Measurements from ENCODE around the gene POLDIP3.

The POLDIP3 gene

DNA sequence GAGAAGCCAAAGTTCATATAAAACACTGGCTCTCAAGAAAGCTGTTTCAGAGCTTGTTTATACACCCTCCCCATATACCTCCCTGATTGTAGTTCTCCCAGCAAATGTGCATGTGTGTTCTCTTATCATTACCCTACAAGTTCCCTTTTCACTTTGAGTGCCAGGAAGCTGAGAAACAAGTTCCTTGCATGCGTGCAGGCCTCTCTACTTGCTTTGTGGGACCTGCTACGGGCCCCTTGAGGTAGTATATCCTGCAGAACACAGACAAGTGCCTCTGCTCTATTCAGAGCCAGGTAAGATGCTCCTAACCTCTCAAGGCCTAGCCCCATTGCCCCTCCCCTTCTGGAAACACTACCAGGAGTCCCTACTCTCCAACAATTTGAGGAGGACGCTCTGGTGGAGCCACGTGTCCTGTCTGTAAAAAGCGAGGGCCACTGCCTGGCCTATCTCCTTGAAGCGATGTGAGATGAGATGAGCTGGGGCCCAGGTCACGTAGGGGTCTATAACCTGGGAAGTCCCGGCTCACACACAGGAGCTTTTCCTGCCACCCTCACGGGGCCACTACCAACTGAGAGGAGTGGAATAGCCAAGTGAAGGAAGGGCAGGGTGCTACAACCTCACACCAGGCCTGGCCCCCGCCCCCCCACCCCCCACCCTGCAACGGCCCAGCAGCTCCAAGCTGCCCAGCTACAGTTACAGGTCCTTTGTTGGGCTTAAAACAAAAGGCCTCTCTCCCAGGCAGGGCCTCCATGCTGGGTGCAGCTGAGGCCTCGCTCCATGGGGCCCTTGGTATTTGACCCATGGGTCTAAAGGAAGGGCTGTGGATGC lies 28.3 kb upstream of the POLDIP3 start:
- DNase-seq (ENCODE audit: low spot score) = no peak

GRCh38 chr22:42641801-42642413 lies 27.2 kb upstream of the POLDIP3 start:
- no peak for DNase-seq (ENCODE audit: low spot score)

DNA sequence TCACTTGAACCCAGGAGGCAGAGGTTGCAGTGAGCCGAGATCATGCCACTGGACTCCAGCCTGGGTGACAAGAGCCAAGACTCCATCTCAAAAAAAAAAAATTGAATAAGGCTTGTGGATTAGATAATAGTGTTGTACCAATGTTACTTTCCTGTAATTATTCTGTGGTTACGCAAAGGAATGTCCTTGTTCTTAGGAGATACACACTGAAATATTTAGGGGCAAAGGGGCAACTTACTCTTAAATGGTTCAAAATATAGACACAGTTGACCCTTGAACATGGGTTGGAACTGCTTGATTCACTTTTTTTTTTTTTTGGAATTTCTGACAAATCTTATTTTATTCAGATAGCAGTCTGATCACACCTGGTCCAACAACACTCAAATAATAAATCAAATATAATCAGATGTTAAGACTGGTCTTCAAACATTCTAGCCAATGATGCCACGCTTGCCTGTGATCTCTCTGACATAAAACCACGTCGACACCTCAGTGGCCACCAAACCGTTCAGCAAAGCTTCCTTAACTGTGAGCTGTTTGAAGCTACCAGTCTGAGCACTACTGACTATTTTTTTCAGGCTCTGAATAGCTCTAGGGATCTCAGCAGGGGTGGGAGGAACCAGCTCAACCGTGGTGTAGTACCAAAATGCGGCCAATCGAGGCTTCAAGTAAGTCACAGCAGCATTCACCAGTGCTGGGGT lies 25.0 kb upstream of the POLDIP3 start:
- DNase-seq (ENCODE audit: low spot score) = no peak

GRCh38 chr22:42637555-42637954 lies 22.9 kb upstream of the POLDIP3 start:
- no peak for DNase-seq (ENCODE audit: low spot score)

GRCh38 chr22:42636506-42636905 lies 21.8 kb upstream of the POLDIP3 start:
- DNase-seq (ENCODE audit: low spot score) = no peak

DNA sequence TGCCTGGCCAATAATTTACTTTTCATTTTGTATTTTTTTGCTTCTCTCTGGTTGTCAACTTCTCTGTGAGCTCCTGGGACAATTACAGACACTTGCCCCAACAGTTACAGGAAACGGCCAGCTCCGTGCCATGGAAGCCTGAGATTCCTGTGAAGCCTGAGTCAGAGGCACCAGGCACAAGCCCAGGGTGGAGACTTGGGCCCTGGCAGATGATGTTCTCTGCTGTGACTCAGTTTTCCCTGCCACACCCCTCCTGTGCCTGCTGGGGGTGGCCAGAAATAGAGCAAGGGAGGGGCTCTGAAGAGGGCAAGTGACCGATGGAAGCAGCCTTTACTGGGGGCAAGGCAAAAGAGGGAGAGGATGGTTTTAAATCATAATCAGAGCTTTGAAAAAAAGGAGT lies 20.8 kb upstream of the POLDIP3 start:
- DNase-seq (ENCODE audit: low spot score) = no peak

GRCh38 chr22:42633013-42633412 lies 18.3 kb upstream of the POLDIP3 start:
- DNase-seq (ENCODE audit: low spot score) = no peak

GRCh38 chr22:42632096-42632495 lies 17.4 kb upstream of the POLDIP3 start:
- DNase-seq (ENCODE audit: low spot score) = no peak

DNA sequence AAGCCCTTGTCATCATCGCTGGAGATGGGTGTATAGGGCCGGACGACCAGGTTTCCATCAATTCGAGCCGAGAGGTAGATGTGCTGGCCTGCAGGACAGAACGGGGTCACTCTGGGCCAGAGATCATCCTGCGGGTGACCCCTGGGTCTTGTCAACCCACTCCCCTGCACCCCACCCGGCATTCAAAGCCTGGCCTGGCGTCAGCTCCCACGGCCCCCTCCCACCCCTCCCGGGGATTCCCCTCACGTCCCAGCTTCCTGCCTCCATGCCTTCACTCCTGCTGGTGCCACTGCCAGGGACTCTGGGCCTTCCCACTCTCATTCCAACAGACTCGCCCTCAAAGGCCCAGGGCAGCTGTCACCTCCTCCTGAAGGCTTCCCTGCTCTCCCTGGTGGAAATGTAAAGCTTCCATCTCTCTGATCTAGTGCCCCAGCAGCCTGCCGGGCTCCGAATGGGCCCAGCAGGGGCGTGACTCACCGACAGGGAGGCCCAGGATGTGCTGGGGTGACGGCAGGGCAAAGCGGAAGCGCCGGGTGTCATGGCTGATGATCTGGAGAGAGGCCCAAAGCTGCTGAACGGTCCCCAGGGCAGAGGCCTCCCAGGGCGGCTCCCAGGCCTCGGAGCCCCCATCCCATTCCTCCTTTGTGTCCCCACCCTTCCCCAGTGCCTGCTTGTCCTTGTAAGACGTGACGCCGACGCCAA lies 16.4 kb upstream of the POLDIP3 start:
- DNase-seq (ENCODE audit: low spot score) = no peak

DNA sequence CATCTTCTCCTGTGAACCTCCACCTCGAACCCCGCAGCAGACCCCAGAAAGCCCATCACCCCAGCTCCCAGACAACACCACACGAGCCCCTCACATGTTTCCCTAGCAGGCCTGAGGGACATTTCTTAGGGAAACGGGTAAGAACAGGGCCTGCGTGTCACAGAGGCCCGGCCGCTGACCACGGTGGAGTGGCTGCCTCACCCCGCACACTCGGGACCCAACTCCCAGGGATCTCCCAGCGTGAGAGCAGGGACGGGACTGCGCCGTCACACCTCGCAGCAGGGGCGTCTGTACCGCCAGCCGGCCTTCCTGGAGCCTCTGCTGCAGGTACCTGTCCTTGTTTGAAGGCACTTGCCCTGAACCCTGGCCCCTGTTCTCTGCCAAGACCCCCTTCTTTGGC lies 15.5 kb upstream of the POLDIP3 start:
- DNase-seq (ENCODE audit: low spot score) = no peak

- DNase-seq (ENCODE audit: low spot score) = no peak
Observed at GRCh38 chr22:42627981-42628380, 13.3 kb upstream of the POLDIP3 start.

GRCh38 chr22:42626951-42627625 lies 12.4 kb upstream of the POLDIP3 start:
- DNase-seq (ENCODE audit: low spot score) = no peak

DNA sequence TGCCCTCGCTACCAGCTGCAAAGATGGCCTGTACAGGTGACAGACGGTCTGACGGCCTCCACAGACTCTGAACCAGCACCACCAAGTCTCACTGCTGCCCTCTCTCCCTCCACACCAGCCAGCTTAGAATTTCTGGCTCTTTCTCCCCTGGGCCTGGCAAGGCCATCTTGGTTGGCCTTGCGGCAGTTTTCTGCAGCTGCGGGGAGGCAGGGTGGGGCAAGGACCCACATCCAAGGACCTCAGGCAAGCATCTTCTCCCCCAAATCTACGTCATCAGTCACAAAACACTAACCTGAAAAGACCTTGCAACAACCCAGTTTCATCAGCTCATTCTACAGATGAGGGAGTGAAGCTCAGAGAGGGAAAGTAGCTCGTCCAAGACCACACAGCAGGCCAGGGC lies 11.7 kb upstream of the POLDIP3 start:
- no peak for DNase-seq (ENCODE audit: low spot score)

DNA sequence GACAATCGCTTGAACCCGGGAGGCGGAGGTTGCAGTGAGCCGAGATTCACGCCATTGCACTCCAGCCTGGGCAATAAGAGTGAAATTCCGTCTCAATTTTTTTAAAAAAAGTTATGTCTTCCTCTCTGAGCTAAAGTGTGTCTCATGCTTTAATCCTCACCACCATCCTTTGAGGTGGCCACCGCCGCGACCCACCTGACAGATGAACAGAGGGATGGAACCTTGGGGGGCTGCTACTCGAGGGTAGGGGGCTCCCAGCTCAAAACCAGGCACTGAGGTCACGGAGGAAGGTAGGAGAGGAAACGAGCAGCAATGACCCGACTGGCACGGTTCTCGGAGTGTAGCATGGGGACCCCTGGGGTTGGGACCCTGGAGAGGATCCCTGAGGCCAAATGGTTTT lies 10.7 kb upstream of the POLDIP3 start:
- no peak for DNase-seq (ENCODE audit: low spot score)

DNA sequence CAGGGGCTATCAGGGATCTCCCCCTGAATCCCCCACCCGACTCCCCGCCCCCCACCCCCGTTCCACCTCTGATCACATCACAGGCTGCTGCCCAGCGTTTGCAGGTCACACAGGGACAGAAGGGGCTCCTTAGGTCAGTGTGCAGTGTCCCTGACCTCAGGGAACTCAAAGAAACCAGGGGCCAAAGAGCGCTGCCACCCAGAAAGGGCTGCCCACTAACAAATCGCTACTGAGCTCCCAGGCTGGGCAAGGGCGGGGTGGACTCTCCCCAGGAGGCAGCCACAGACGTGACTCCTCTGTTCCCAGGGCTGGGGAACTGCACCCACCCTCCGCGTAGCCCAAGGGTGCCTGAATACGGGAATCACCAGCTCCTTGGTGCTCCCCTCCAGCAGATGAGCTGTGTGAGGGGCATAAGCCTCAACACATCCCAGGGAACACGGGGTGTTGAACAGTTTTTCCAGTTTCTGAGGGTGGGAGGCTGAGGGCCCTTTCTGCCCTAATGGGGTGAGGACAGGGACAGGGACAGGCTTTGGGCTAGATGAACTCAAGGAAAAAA lies 9.9 kb upstream of the POLDIP3 start:
- no peak for DNase-seq (ENCODE audit: low spot score)

DNA sequence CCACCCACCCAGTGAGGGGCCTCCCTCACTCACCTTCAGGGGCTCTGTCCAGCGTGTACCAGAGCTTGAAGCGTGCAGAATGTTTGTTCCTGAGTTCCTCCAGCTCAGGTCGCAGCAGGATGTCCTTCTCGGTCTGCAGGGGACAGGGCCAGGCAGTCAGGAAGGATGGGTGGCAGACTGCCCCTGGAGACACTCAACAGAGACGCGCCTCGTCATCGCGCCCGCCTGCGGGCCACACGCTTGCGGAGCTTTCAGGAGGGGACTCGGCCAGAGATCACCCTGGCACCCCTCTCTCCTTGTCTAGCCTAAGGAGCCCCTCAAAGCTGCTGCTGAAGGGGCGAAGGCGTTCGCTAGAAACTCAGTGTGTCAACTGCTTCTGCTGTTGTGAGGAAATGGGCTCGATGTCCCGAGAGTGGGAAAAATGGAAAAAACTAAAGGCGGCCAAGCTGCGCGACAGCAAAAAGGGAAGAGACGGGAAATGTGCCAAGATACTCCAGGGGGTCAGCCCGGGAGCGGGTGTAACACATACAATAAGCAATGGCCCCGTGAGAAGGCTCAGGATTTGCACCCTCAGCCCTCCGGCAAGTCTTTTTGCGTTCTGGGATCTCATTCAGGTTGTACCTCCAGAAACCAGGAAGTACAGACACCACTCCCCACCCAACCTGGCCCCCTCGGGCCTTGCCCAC lies 9.2 kb upstream of the POLDIP3 start:
- DNase-seq (ENCODE audit: low spot score) = no peak

DNA sequence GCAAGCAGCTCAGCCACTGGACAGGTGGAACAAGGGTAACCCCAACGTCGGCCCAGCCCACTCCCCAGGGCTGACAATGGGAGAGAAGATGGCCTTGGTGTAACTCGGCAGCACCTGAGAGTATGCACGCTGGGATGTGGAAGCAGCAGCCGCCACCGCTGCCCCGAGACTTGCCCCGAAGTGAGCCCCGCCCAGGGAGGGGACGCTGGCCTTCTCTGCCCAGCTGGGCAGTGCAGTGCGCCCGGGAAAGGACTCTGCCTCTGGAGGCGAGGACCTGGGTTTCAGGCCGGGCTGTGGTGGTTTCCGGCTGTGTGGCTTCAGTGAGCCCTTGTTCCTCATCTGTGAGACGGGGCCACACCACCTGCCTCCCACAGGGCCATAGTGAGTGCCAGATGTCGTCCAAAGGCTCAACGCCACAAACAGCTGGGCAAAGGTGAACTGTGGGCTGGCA lies 8.6 kb upstream of the POLDIP3 start:
- no peak for DNase-seq (ENCODE audit: low spot score)

- DNase-seq (ENCODE audit: low spot score) = no peak
Observed at GRCh38 chr22:42622061-42622710, 7.5 kb upstream of the POLDIP3 start.

GRCh38 chr22:42621505-42622002 lies 6.9 kb upstream of the POLDIP3 start:
- peak; percentile 70 for DNase-seq (ENCODE audit: low spot score)

GRCh38 chr22:42620084-42620483 lies 5.4 kb upstream of the POLDIP3 start:
- no peak for DNase-seq (ENCODE audit: low spot score)

Data from SK-N-DZ (cell line).